Stimulated activated CD8-positive, alpha-beta memory T cell treated with anti-CD3 and anti-CD28 coated beads, Interleukin-2, amount 100 ng/mL, for 1 hour (primary cell): ENCODE measurements around the gene HDAC4.
A peak's percentile ranks its signal among the peaks of the same experiment; 100 is the strongest.

Experiments used
- DNase-seq, 2 donors: peaks; one replicate each; pipeline ENCODE4 v3.0.0-alpha.2; 2020; ENCODE audit warnings: low read depth in 2 of 2

HDAC4 gene

GRCh38 chr2:239308661-239309397, 92.0 kb downstream of the HDAC4 start:
- no peak for DNase-seq

GRCh38 chr2:239307921-239308613, 92.8 kb downstream of the HDAC4 start:
- DNase-seq = no peak

- no peak for DNase-seq
Observed at GRCh38 chr2:239307221-239307569, 93.6 kb downstream of the HDAC4 start.

GRCh38 chr2:239306274-239307220, 94.3 kb downstream of the HDAC4 start:
- DNase-seq = no peak

- DNase-seq = no peak
Observed at GRCh38 chr2:239305771-239306170, 95.0 kb downstream of the HDAC4 start.

- DNase-seq = no peak
Observed at GRCh38 chr2:239305222-239305575, 95.6 kb downstream of the HDAC4 start.

- no peak for DNase-seq
Observed at GRCh38 chr2:239304533-239305221, 96.1 kb downstream of the HDAC4 start.

GRCh38 chr2:239303711-239304532, 96.9 kb downstream of the HDAC4 start:
- no peak for DNase-seq

- no peak for DNase-seq
Observed at GRCh38 chr2:239302808-239303557, 97.8 kb downstream of the HDAC4 start.

GRCh38 chr2:239302083-239302807, 98.6 kb downstream of the HDAC4 start:
- DNase-seq = no peak

GRCh38 chr2:239300871-239301735, 99.7 kb downstream of the HDAC4 start:
- DNase-seq = no peak

- no peak for DNase-seq
Observed at GRCh38 chr2:239300242-239300641, 100.6 kb downstream of the HDAC4 start.

- no peak for DNase-seq
Observed at GRCh38 chr2:239299218-239299939, 101.4 kb downstream of the HDAC4 start.

GRCh38 chr2:239298116-239298804, 102.6 kb downstream of the HDAC4 start:
- peak; percentile 38 to 55 for DNase-seq

GRCh38 chr2:239297142-239298004, 103.4 kb downstream of the HDAC4 start:
- no peak for DNase-seq
